Kidney capillary endothelial cell (primary cell): ENCODE measurements around the gene ZNF587B.
"Not testable (repeated sequence)": the region's sequence is repeated elsewhere in the genome, so short reads cannot be mapped to it uniquely, and the experiment has no call there.

Experiments used
- DNase-seq: peaks from one replicate; pipeline ENCODE4 v3.0.0-alpha.2; 2018; ENCODE audit warnings: low spot score

The ZNF587B gene

GRCh38 chr19:57830071-57830602 is at the start of gene ZNF587B:
TSS of gene ZNF587B (plus strand) at chr19:57830299. CDS start at chr19:57830529, 230 bp downstream.
- peak; percentile 75 for DNase-seq

- no peak for DNase-seq
Observed at GRCh38 chr19:57786286-57786685, 43.8 kb upstream of the ZNF587B start.

- DNase-seq = no peak
Observed at GRCh38 chr19:57786906-57787305, 43.2 kb upstream of the ZNF587B start.

- DNase-seq = no peak
Observed at GRCh38 chr19:57788114-57788692, 41.9 kb upstream of the ZNF587B start.

- no peak for DNase-seq
Observed at GRCh38 chr19:57789288-57789687, 40.8 kb upstream of the ZNF587B start.

GRCh38 chr19:57796580-57796979 is 33.5 kb upstream of the ZNF587B start:
- not testable (repeated sequence) for DNase-seq

GRCh38 chr19:57800696-57801095 is 29.4 kb upstream of the ZNF587B start:
- DNase-seq = no peak

- no peak for DNase-seq
Observed at GRCh38 chr19:57802269-57802668, 27.8 kb upstream of the ZNF587B start.

GRCh38 chr19:57803265-57803593 is 26.9 kb upstream of the ZNF587B start:
- DNase-seq = no peak

- DNase-seq = no peak
Observed at GRCh38 chr19:57803594-57804325, 26.3 kb upstream of the ZNF587B start.

GRCh38 chr19:57807541-57807940 is 22.6 kb upstream of the ZNF587B start:
- DNase-seq = no peak

- DNase-seq = not testable (repeated sequence)
Observed at GRCh38 chr19:57810410-57811295, 19.4 kb upstream of the ZNF587B start.

- DNase-seq = no peak
Observed at GRCh38 chr19:57812226-57812625, 17.9 kb upstream of the ZNF587B start.

- DNase-seq = not testable (repeated sequence)
Observed at GRCh38 chr19:57812975-57813820, 16.9 kb upstream of the ZNF587B start.

- no peak for DNase-seq
Observed at GRCh38 chr19:57813919-57814504, 16.1 kb upstream of the ZNF587B start.

- peak; percentile 85 for DNase-seq
Observed at GRCh38 chr19:57814505-57815246, 15.4 kb upstream of the ZNF587B start, which contains the start of gene ZNF552. TSS of gene ZNF552 (minus strand) at chr19:57814913. CDS start at chr19:57814743, 170 bp downstream.

- no peak for DNase-seq
Observed at GRCh38 chr19:57815247-57816075, 14.6 kb upstream of the ZNF587B start.

GRCh38 chr19:57816652-57817051 is 13.4 kb upstream of the ZNF587B start:
- DNase-seq = no peak

GRCh38 chr19:57817976-57818375 is 12.1 kb upstream of the ZNF587B start:
- no peak for DNase-seq
